ENCODE measurements around the gene FGD2. TPM values are rescaled to one million over a fixed set of nuclear protein-coding genes. Genes with fewer than 3 reads are reported as not detected.

The FGD2 gene
- total and polyA plus RNA-seq, 2 donors (not counting 1 experiment from before 2014, with no cell fraction given): 352 to 682 TPM

GRCh38 chr6:37051138-37052026 lies 45.9 kb downstream of the FGD2 start:
- ChIA-PET CTCF (interaction anchor here (0.7 to 13.4 kb wide), 40 partner anchors 9 to 384 kb away, joined by 3 to 487 read pairs (median 4); partner anchors contain the start of genes C6orf89 and PIM1), POLR2A (interaction anchor here (0.6 to 6.1 kb wide), 17 partner anchors 12 to 391 kb away, joined by 3 to 121 read pairs (median 5); partner anchors contain the start of genes C6orf89, FGD2 and PIM1)
- Mint-ChIP-seq H3K9me3 (ENCODE audit: insufficient read depth) (no peaks in the 10 kb centered on the region), H3K27me3 (no peaks in the 10 kb centered on the region), H3K4me1 (peaks cover 52% of the 10 kb centered on the region), H3K4me3 (peak overlapping the region; percentile 71), H3K27ac (peak overlapping the region; percentile 85)
- Histone ChIP-seq H3K4me3 (ENCODE audit: control extremely low read depth in 1 of 5, extremely low read depth in 1 of 5, insufficient read depth in 1 of 5, low read depth in 2 of 5, low read length in 4 of 5) (peak overlapping the region in 1 of 5 experiments; percentile 59), H3K4me1 (ENCODE audit: control insufficient read depth in 2 of 2, insufficient read depth in 2 of 2, low read length in 2 of 2) (peaks cover 45 to 54% of the 10 kb centered on the region in 2 donors), H4K20me1 (ENCODE audit: control insufficient read depth, insufficient read depth, low read length, poor library complexity, severe bottlenecking) (no peaks in the 10 kb centered on the region), H3K4me2 (replicated peaks; ENCODE audit: low read depth, low read length, poor library complexity, severe bottlenecking) (peak overlapping the region; percentile 77), H3K27ac (ENCODE audit: low read length in 2 of 2) (peak overlapping the region; percentile 91 to 98), H3K27me3 (replicated peaks in 1 of 4; ENCODE audit: control extremely low read depth in 1 of 4, control insufficient read depth in 3 of 4, insufficient read depth in 4 of 4, low read length in 3 of 4) (no peaks in the 10 kb centered on the region), H3K9me3 (ENCODE audit: control extremely low read depth in 1 of 3, control insufficient read depth in 2 of 3, insufficient read depth in 1 of 3, low read length in 2 of 3) (peaks cover 0 to 6% (median 0%) of the 10 kb centered on the region in 3 donors), H3K9ac (ENCODE audit: low read length) (peak overlapping the region; percentile 51), H3K79me2 (ENCODE audit: control insufficient read depth, insufficient read depth, low read length) (no peaks in the 10 kb centered on the region), H3K36me3 (replicated peaks in 1 of 2; ENCODE audit: control extremely low read depth in 1 of 2, control insufficient read depth in 1 of 2, extremely low read depth in 1 of 2, insufficient read depth in 2 of 2, low read length in 1 of 2) (no peaks in the 10 kb centered on the region), H2AFZ (ENCODE audit: insufficient read depth, low read depth, low read length, poor library complexity, severe bottlenecking) (no peak overlapping the region)
- intact Hi-C loops (cut with micrococcal nuclease): loop anchor here (1.0 to 2.0 kb wide), 5 partner anchors 23 to 157 kb away; no protein-coding TSS in a partner anchor
- DNase-seq (peak; percentile 92), ATAC-seq (ENCODE audit: low read depth) (peak; percentile 44)
- TF ChIP-seq CTCF (IDR thresholded peaks at IDR 0.05) (peak; percentile 91), EZH2 (IDR thresholded peaks at IDR 0.05; ENCODE audit: borderline replicate concordance, insufficient read depth, low read depth, low read length, poor library complexity, severe bottlenecking) (no peak)
- WGBS (ENCODE audit: insufficient coverage): 22% methylated on average over 25 of the region's 25 CpGs
